Caco-2 (cell line): ENCODE data around the gene BBS7. TPM values are rescaled to one million over a fixed set of nuclear protein-coding genes. Genes with fewer than 3 reads are reported as not detected.

Experiments
- BruUV-seq: library from RNA; stranded (reverse); fragments of 400-500 nt; replicated peaks from 2 replicates; lab custom pipeline; 2021; lab: Mats Ljungman, UMichigan
- CTCF ChIA-PET: fragments of 300-600 bp; sonication (Branson Sonifier 250); formaldehyde crosslinking; loops from one replicate; lab custom pipeline; 2022; ENCODE audit warnings: antibody characterized with exemption; lab: Charles Lee
- POLR2A ChIA-PET: fragments of 300-600 bp; sonication (Branson Sonifier 250); formaldehyde crosslinking; loops from one replicate; lab custom pipeline; 2022; ENCODE audit warnings: antibody characterized with exemption; lab: Charles Lee
- DNase-seq, 2 experiments: peaks; one replicate each; pipeline versions ENCODE4 v3.0.0 to v3.0.0-alpha.2; 2020 to 2022
- H3K27me3 ChIP-seq: replicated peaks from 2 replicates; pipeline ENCODE4 v1.6.0; 2011; ENCODE audit warnings: low read length; ENCODE audit not compliant: control insufficient read depth, insufficient read depth
- H3K36me3 ChIP-seq: 2 replicates; pipeline ENCODE4 v1.5.1; 2011; ENCODE audit warnings: low read length; ENCODE audit not compliant: control insufficient read depth, insufficient read depth
- H3K4me1 ChIP-seq: fragments of 250-450 bp; sonication (Bioruptor Pico); 2 replicates; pipeline ENCODE4 v1.5.1; 2020; ENCODE audit warnings: mild to moderate bottlenecking
- H3K4me3 ChIP-seq: 2 replicates; pipeline ENCODE4 v1.5.1; 2011; ENCODE audit warnings: low read depth, mild to moderate bottlenecking, control low read depth, low read length
- H3K9me3 ChIP-seq: fragments of 250-450 bp; sonication (Bioruptor Pico); 2 replicates; pipeline ENCODE4 v1.5.1; 2020; ENCODE audit warnings: mild to moderate bottlenecking, moderate library complexity
- H3K27ac Mint-ChIP-seq: one replicate; pipeline ENCODE4 v1.8.0; 2022; ENCODE audit warnings: mixed read lengths; ENCODE audit not compliant: unreplicated experiment
- H3K27me3 Mint-ChIP-seq: one replicate; pipeline ENCODE4 v1.8.0; 2022; ENCODE audit warnings: mixed read lengths; ENCODE audit not compliant: insufficient read depth, unreplicated experiment
- H3K36me3 Mint-ChIP-seq: one replicate; pipeline ENCODE4 v1.8.0; 2022; ENCODE audit warnings: mild to moderate bottlenecking, mixed read lengths; ENCODE audit not compliant: insufficient read depth, unreplicated experiment
- H3K4me1 Mint-ChIP-seq: one replicate; pipeline ENCODE4 v1.8.0; 2022; ENCODE audit warnings: low read depth, mixed read lengths; ENCODE audit not compliant: unreplicated experiment
- H3K4me3 Mint-ChIP-seq: one replicate; pipeline ENCODE4 v1.8.0; 2022; ENCODE audit warnings: mild to moderate bottlenecking, moderate library complexity, mixed read lengths; ENCODE audit not compliant: unreplicated experiment
- H3K9me3 Mint-ChIP-seq: one replicate; pipeline ENCODE4 v1.8.0; 2022; ENCODE audit warnings: mixed read lengths; ENCODE audit not compliant: unreplicated experiment
- intact Hi-C: fragments of 100-400 bp; cut with micrococcal nuclease; formaldehyde crosslinking; loops from one replicate; pipeline ENCODE4 v1.10.0; 2022; ENCODE audit not compliant: unreplicated experiment
- total RNA-seq: library from RNA; stranded (reverse); gene quantifications from 2 replicates; pipeline ENCODE4 v1.2.3, GENCODE V29; 2022
- TF ChIP-seq, protein P1 (sequence below), 2 experiments: fragments of 200-600 bp in 1 of 2; IDR thresholded peaks; 1 replicate in 1 of 2; 2 replicates in 1 of 2; pipeline versions ENCODE4 v1.5.1 to v1.8.0; 2011 to 2022; ENCODE audit warnings: antibody characterized with exemption in 1 of 2, control low read depth in 1 of 2, inconsistent platforms in 1 of 2, low read depth in 1 of 2, low read length in 1 of 2, mild to moderate bottlenecking in 1 of 2, moderate library complexity in 1 of 2; ENCODE audit not compliant: insufficient read depth in 1 of 2, severe bottlenecking in 1 of 2, unreplicated experiment in 1 of 2

BBS7 gene
- total RNA-seq, 1 experiment from 2014 or later = 17.1 TPM

GRCh38 chr4:121800961-121801714 lies 69.1 kb downstream of the BBS7 start, which contains the start of gene EXOSC9:
EXOSC9 (plus strand) TSS chr4:121801323; CDS start chr4:121801425, 102 bp downstream.
- Mint-ChIP-seq H3K4me3 (peak within 1 kb of the TSS; percentile 91), H3K27me3 (no peaks in the 10 kb centered on the region), H3K9me3 (no peaks in the 10 kb centered on the region), H3K27ac (peak within 1 kb of the TSS; percentile 94), H3K4me1 (peaks cover 7% of the 10 kb centered on the region), H3K36me3 (peaks cover 40% of the 10 kb centered on the region)
- Histone ChIP-seq H3K27me3 (no peaks in the 10 kb centered on the region), H3K9me3 (no peaks in the 10 kb centered on the region), H3K4me3 (peak within 1 kb of the TSS; percentile 92), H3K4me1 (0 out of 2 replicates have a peak, but pooled peaks cover 7% of the 10 kb centered on the region), H3K36me3 (no peaks in the 10 kb centered on the region)
- DNase-seq = peak; percentile 93 to 95
- ChIA-PET CTCF (no interaction called here), POLR2A (no interaction called here)
- intact Hi-C loops = loop anchor here (5.0 kb wide), 2 partner anchors 104 to 351 kb away; partner anchors contain the start of genes ANXA5 and BLTP1
- TF ChIP-seq, protein P1, sequence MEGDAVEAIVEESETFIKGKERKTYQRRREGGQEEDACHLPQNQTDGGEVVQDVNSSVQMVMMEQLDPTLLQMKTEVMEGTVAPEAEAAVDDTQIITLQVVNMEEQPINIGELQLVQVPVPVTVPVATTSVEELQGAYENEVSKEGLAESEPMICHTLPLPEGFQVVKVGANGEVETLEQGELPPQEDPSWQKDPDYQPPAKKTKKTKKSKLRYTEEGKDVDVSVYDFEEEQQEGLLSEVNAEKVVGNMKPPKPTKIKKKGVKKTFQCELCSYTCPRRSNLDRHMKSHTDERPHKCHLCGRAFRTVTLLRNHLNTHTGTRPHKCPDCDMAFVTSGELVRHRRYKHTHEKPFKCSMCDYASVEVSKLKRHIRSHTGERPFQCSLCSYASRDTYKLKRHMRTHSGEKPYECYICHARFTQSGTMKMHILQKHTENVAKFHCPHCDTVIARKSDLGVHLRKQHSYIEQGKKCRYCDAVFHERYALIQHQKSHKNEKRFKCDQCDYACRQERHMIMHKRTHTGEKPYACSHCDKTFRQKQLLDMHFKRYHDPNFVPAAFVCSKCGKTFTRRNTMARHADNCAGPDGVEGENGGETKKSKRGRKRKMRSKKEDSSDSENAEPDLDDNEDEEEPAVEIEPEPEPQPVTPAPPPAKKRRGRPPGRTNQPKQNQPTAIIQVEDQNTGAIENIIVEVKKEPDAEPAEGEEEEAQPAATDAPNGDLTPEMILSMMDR (IDR thresholded peaks at IDR 0.05; ENCODE audit: insufficient read depth in 1 of 2, low read depth in 1 of 2, low read length in 1 of 2, severe bottlenecking in 1 of 2, unreplicated experiment in 1 of 2) = no peak
- no TSS peak for BruUV-seq

DNA sequence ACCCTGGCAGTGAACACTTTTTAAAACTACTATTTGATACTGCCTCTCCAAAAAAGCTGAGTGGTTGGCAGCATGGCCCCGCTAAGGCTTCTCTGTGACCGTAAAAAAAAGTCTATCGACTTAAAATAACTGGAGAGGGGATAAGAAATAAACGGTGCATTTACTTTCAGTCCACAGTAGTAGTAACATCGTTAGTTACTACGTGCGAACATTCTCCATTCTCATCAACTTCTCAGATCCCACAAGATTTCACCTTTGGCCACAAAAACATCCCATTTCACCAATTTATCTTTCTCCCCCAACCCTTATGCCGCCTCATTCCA lies 69.7 kb downstream of the BBS7 start:
- peak overlapping the region; percentile 92 for H3K4me3 ChIP-seq
- TF ChIP-seq, protein P1 (IDR thresholded peaks at IDR 0.05; ENCODE audit: insufficient read depth in 1 of 2, low read depth in 1 of 2, low read length in 1 of 2, severe bottlenecking in 1 of 2, unreplicated experiment in 1 of 2) = no peak
- BruUV-seq = TSS peak; percentile 100
- H3K36me3 ChIP-seq = no peaks in the 10 kb centered on the region
- no peaks in the 10 kb centered on the region for H3K9me3 ChIP-seq
- peak overlapping the region; percentile 94 for H3K27ac Mint-ChIP-seq
- peak overlapping the region; percentile 91 for H3K4me3 Mint-ChIP-seq
- intact Hi-C loops = loop anchor here (5.0 kb wide), 2 partner anchors 103 to 352 kb away; partner anchors contain the start of genes ANXA5 and BLTP1
- DNase-seq = no peak
- no peaks in the 10 kb centered on the region for H3K9me3 Mint-ChIP-seq
- peaks cover 7% of the 10 kb centered on the region for H3K4me1 Mint-ChIP-seq
- POLR2A ChIA-PET = no interaction called here
- no peaks in the 10 kb centered on the region for H3K27me3 Mint-ChIP-seq
- 0 out of 2 replicates have a peak, but pooled peaks cover 7% of the 10 kb centered on the region for H3K4me1 ChIP-seq
- H3K36me3 Mint-ChIP-seq = peaks cover 35% of the 10 kb centered on the region
- CTCF ChIA-PET = no interaction called here
- H3K27me3 ChIP-seq = no peaks in the 10 kb centered on the region

GRCh38 chr4:121799867-121800501 lies 70.3 kb downstream of the BBS7 start:
- TF ChIP-seq, protein P1 (IDR thresholded peaks at IDR 0.05; ENCODE audit: insufficient read depth in 1 of 2, low read depth in 1 of 2, low read length in 1 of 2, severe bottlenecking in 1 of 2, unreplicated experiment in 1 of 2) = no peak
- H3K27me3 ChIP-seq = no peaks in the 10 kb centered on the region
- peaks cover 29% of the 10 kb centered on the region for H3K36me3 Mint-ChIP-seq
- no peaks in the 10 kb centered on the region for H3K36me3 ChIP-seq
- intact Hi-C loops = loop anchor here (5.0 kb wide), 3 partner anchors 103 to 887 kb away; partner anchors contain the start of genes ANXA5 and BLTP1
- H3K27ac Mint-ChIP-seq = no peak overlapping the region
- no peaks in the 10 kb centered on the region for H3K9me3 ChIP-seq
- DNase-seq = no peak
- peak overlapping the region; percentile 91 for H3K4me3 Mint-ChIP-seq
- H3K4me1 Mint-ChIP-seq = peaks cover 7% of the 10 kb centered on the region
- H3K27me3 Mint-ChIP-seq = no peaks in the 10 kb centered on the region
- POLR2A ChIA-PET = interaction anchor here (0.6 kb wide), 1 partner anchor 407 kb away, joined by 3 read pairs; no protein-coding TSS in a partner anchor
- H3K9me3 Mint-ChIP-seq = no peaks in the 10 kb centered on the region
- H3K4me1 ChIP-seq = peaks cover 8% of the 10 kb centered on the region; the same call in 1 of the 2 replicates
- CTCF ChIA-PET = no interaction called here
- BruUV-seq = no TSS peak
- H3K4me3 ChIP-seq = peak overlapping the region; percentile 92
